Regular cardiac myocyte (primary cell): Measurements from ENCODE around the gene SLC25A31. TPM values are rescaled to one million over a fixed set of nuclear protein-coding genes. Genes with fewer than 3 reads are reported as not detected.

Source experiments
- total RNA-seq: library from RNA; depleted of rRNA; stranded (reverse); fragments of >200 nt; gene quantifications from 2 replicates; pipeline ENCODE4 v1.2.3, GENCODE V29; 2014

SLC25A31 gene
- under 0.01 TPM in 1 of 2 replicates, not detected in the other for total RNA-seq

GRCh38 chr4:127730142-127730913 lies at the start of gene SLC25A31:
TSS of gene SLC25A31 (plus strand) at chr4:127730400. CDS start at chr4:127730546, 146 bp downstream.

GRCh38 chr4:127782275-127783025 lies 52.2 kb downstream of the SLC25A31 start, which contains the start of gene HSPA4L:
TSS of gene HSPA4L (plus strand) at chr4:127782322. CDS start at chr4:127782551, 229 bp downstream.

Other genes with a start within 250 kb of the SLC25A31 start
- 3.1 and 11.8 TPM in 2 replicates for gene INTU, start 97.4 kb upstream of the SLC25A31 start, total RNA-seq
- gene HSPA4L, start 51.9 kb downstream of the SLC25A31 start, total RNA-seq = 15.7 and 21.7 TPM in 2 replicates
- 2.5 and 19.6 TPM in 2 replicates for gene PLK4, start 150.5 kb downstream of the SLC25A31 start, total RNA-seq
- gene MFSD8, start 234.8 kb downstream of the SLC25A31 start, total RNA-seq = 12.3 and 19.2 TPM in 2 replicates
- 4.4 and 5.4 TPM in 2 replicates for gene ABHD18, start 235.0 kb downstream of the SLC25A31 start, total RNA-seq